Stimulated activated CD8-positive, alpha-beta memory T cell treated with anti-CD3 and anti-CD28 coated beads, Interleukin-15, amount 100 ng/mL, for 48 hours (primary cell): ENCODE results near the gene RASSF7.
A peak's percentile ranks its signal among the peaks of the same experiment; 100 is the strongest.

Experiments used
- DNase-seq, 2 donors: peaks; one replicate each; pipeline ENCODE4 v3.0.0-alpha.2; 2020; ENCODE audit warnings: low read depth in 2 of 2

RASSF7 gene

DNA sequence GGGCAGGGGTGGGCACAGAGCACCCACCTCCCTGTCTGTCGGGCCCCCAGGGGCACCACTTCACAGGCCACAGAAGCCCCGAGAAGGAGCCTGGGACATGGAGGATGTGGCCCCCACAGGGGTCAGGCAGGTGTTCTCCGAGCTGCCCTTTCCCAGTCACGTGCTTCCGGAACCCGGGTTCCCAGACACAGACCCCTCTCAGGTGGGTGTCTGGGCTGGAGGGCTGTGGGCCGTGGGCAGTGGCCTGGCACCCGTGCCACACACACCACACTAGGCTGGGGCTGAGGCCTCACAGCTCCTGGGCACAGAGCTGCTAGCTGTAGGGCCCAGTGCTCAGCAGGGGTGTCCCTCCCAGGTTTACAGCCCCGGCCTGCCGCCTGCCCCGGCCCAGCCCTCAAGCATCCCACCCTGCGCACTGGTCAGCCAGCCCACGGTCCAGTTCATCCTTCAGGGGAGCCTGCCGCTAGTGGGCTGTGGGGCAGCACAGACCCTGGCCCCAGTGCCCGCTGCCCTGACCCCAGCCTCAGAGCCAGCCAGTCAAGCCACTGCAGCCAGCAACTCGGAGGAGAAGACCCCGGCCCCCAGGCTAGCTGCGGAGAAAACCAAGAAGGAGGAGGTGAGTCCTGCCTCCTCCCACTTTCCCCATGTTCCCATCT lies 49.5 kb downstream of the RASSF7 start:
- no peak for DNase-seq

DNA sequence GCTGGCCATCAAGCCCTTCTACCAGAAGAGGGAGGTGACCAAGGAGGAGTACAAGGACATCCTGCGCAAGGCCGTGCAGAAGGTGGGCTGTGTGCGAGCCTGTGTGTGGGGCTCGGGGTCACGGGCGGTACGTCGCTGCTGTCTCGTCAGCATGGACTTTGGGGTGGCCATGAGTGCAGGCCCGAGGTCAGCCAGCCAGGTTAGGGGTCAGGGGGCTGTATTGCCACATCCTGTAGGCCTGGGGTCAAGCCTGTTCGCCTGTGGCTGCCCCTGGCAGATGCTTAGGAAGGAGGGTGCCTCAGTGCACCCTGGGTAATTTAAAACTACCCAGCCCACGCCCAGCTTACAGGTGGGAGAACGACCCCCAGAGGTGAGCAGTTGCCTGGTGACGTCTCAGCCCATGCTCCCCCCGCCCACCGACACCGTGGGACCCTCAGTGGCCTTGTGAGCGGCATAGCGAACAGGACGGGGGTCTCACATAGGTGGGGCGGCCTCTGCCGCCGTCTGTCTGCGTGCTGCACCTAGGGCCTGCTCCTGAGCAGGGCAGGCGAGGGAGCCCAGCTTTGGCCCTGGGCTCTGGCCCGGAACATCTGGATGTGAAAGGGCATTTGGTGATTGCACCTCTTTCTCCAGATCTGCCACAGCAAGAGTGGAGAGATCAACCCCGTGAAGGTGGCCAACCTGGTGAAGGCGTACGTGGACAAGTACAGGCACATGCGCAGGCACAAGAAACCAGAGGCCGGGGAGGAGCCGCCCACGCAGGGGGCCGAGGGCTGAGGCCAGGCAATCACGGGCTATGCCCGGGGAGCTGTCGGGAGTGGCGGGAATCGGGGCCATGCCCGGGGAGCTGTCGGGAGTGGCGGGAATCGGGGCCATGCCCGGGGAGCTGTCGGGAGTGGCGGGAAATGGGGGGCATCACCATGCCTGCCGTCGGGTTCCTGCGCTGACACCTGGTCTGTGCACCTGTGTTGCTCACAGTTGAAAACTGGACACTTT lies 50.5 kb downstream of the RASSF7 start:
- no peak for DNase-seq

DNA sequence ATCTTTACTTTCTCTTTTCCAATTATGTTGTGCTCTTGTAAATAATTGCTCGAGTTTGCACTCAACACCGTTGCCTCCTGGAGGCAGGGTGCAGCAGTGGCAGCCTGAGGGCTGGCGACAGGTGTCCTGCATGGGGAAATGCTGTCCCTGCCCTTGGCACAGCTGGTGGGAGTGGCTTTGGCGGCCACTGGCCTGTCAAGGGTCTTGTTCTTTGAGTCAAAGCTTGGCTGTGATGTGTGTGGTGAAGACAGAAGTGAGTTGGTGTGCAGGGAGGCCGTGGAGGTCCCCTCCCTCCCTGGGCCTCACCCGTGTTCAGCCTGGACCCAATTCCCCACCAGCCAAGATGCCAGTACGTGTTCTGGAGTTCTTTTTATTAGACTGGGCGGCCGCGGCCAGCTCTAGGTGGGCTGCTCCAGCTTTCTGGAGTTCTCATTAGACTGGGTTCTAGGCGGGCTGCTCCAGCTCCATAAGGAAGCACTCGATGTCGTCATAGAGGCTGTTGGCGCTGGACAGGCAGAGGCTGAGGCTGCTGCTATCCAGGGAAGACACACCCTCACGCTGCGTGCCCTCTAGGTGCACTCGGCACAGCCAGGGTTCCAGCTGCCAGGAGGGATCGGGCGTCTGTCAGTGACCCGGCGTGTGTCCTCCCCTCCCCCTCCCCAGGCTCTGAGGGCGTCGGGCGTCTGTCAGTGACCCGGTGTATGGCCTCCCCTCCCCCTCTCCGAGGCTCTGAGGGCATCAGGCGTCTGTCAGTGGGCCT lies 51.6 kb downstream of the RASSF7 start:
- no peak for DNase-seq

DNA sequence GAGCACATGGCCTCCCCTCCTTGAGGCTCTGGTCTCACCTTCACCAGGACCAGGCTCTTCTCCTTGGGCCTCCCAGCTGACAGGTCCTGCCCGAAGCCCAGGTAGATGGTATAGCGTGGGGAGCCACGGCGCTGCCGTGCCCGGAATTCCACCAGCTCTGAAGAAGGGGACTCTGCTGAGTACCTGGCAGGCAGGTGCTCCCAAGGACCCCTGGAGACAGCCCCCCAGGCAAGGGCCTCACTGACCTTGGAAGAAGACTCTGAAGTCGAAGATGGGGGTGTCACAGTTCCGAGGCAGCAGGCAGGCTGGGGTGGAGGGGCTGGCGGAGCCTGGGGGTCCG lies 52.2 kb downstream of the RASSF7 start:
- no peak for DNase-seq

DNA sequence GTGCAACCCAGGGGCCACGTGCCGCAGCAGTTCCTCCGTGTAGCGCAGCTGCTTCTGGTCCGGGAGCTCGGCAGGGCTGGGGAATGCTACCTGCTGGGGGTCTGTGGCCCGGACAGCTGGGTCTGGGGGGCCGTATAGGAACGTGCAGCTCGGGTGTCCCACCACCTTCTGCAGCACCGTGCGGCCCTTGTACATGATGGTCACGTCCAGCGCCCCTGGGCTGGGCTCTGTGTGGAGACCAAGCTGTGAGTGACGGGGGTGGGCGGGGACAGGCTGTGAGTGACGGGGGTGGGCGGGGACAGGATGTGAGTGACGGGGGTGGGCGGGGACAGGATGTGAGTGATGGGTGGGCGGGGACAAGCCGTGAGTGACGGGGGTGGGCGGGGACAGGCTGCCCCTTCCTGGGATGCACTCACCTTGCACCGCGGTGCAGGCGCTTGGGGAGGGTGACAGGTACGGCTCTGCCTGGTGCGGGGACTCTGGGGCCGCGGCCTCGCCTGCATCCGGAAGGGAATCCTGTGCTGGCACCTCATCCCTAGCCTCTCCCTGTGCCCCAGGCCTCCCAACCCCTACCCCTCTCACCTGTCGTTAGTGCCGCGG lies 52.7 kb downstream of the RASSF7 start:
- peak; percentile 62 to 70 for DNase-seq
